ENCODE data around the gene SOAT2.
"Not testable (repeated sequence)": the region's sequence is repeated elsewhere in the genome, so short reads cannot be mapped to it uniquely, and the experiment has no call there.

Gene SOAT2

DNA sequence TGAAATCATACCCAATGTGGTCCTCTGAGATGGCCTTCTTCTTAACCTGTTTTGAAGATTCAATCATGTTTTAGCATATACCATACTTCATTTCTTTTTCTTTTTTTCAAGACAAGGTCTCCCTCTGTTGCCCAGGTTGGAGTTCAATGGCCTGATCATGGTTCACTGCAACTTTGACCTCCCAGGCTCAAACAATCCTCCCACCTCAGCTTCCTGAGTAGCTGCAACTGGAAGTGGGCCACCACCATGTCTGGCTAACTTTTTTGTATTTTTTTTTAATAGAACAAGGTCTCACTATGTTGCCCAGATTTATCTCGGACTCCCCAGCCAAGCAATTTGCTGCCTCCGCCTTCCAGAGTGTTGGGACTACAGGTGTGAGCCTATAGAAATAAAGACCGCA is 30.4 kb downstream of the SOAT2 start:
- no peak for DNase-seq (ENCODE audit: low spot score)

DNA sequence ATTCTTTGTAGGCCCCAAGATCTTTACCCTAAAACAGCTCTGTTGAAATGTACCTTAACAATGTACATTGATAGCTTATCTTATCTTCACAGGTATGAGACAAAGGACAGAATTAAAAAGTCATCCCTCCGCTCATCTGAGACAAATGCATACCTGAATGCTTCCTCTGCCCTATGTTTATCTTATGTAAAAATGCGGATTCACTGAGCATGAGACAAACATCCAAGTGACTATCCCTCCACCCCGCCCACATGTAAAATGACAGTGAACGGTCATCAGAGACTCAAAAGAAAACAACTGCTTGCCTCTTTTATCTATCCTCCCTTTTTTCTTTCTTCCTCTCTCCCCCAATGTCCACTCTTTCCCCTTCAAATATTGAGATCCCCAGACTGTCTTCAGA is 40.1 kb downstream of the SOAT2 start:
- DNase-seq (ENCODE audit: low spot score), result no peak

DNA sequence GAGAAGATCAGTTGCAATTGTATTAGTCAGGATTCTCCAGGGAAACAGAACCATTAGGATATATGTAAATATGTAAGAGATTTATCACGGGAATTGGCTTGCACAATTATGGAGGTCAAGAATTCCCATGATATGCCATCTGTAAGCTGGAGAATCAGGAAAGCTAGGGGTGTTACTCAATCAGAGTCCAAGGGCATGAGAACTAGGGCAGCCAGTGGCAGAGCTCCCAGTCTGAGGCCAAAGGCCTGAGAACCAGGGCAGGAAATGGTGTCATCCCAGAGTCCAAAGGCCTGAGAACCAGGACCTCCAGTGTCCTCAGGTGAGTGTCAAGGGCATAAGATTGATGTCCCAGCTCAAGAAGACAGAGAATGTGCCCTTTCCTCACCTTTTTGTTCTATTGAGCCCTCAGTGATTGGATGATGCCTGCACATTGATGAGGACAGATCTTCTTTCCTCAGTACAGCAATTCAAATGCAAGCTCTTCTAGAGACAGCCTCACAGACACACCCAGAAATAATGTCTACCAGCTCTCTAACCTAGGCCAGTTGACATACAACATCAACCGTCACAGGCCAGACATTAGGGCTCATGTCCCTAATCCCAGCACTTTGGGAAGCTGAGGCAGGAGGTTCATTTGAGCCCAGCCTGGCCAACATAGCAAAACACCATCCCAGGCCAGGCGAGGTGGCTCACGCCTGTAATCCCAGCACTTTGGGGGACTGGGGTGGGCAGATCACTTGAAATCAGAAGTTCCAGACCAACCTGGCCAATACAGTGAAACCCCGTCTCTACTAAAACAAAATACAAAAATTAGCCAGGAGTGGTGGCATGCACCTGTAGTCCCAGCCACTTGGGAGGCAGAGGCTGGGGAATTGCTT is 42.3 kb downstream of the SOAT2 start:
- no peak for DNase-seq (ENCODE audit: low spot score)

- no peak for DNase-seq (ENCODE audit: low spot score)
Measured at GRCh38 chr12:53147181-53147580, 43.9 kb downstream of the SOAT2 start.

- no peak for DNase-seq (ENCODE audit: low spot score)
Measured at GRCh38 chr12:53147653-53148052, 44.4 kb downstream of the SOAT2 start.

GRCh38 chr12:53151039-53151438 is 47.8 kb downstream of the SOAT2 start:
- DNase-seq (ENCODE audit: low spot score), result no peak

DNA sequence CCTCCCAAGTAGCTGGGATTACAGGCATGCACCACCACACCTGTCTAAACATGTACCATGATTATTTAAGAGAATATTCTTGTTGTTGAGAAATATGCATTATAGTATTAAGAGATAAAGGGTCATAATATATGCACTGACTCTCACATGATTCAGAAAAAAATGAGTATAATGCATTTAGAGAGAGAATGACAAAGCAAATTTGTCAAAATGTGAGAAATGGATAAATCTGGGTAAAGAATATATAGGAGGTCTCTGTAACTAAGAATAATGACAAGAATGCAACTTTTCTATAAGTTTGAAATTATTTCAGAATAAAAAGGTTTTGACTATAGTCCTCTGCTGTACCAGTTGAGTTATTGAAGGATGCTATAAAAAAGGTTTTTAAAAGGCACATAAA is 49.1 kb downstream of the SOAT2 start:
- DNase-seq (ENCODE audit: low spot score), result no peak

DNA sequence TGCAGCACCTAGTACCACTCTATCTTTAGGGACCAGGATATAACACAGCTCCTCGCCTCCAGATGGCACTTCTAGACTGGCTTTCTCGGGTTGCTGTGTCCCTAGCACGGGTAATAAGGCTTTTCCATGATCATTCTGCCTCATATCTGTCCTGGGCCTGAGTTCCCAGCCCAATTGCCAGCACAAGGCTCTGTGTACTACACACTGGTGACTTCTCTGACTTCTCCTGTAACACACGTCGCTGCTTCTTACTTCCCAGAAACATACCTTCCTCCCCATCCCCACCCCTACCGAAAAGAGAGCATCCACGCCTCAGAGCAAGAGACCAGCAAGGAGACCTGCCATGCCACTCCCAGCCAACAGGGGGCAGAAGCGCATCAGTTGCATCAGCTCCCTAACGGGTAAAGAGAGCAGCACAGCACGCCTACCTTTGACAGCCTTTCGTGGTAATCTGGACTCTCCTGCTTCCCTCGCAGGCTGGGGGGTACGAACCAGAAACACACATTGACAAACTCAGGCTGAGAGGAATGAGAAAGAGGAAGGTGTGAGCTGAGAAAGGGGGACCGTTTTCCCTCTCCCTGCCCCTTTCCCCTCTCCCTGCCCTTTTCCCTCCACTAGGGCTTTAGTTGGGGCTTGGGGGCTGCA is 56.0 kb downstream of the SOAT2 start:
- DNase-seq (ENCODE audit: low spot score), result peak; percentile 79

DNA sequence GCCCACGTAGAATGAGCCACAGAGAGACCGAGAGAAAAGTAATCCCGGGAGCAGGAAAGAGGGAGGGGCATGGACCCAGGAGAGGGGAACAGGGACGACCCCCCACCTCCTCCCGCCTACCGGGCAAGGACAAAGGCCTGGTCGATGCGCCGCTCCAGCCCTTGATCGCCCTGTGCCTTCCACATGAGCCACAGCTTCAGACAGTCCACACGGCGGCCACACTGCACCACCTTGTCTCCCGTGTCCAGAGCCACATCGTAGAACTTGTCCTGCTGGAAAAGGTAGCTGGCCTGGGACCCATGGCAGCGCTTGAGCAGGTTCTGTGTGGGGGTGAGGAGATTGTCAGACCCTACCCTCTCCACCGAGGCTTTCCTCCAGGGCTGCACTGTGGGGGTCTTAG is 56.7 kb downstream of the SOAT2 start:
- no peak for DNase-seq (ENCODE audit: low spot score)

DNA sequence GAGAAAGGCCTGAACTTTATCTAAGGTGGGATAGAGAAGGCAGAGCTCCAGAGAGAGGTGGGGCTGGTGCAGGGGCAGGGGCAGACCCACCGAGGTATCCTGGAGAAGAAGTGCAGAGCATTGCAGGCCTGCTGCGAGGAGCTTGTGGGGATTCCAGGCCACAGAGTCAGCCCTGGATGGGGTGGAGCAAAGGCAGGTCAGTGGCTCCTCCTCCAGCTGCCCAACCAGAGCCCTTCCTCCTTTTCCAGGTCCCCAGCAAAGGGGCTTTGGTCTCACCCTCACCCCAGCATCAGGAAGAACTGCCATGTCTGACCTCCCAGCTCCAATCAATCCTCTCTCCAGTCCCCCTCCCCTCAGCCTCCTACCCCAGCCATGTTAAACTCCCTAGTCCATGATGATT is 57.4 kb downstream of the SOAT2 start:
- DNase-seq (ENCODE audit: low spot score), result no peak

DNA sequence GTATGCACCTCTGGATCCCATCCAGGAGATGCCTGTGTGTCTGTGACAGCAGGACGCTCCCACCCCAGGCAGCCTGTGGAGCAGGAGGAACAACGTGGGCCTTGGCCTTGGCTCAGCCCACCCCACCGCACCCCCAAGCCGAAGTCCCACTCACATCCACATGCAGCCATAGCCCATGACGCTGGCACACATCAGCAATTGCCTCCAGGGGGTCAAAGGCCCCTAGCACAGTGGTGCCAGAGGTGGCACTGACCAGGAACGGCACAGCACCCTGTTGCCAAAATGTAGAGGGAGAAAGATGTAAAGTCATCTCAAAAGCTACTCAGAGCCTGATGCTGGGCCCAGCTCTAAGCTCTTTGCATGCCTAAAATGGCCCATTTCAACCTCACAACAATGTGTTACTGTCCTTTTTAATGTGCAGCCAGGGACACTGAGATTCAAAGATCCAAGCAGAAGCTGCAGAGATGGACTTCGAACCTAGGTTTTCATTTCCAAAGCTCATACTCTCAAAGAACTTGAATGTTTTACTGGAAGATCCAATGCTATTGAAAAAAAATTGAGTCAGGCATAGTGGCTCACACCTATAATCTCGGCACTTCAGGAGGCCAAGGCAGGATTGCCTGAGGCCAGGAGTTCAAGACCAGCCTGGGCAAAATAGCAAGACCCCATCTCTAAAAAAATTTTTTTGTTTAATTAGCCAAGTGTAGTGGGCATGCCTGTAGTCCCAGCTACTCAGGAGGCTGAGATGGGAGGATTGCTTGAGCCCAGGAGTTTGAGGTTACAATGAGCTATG is 58.0 kb downstream of the SOAT2 start:
- no peak for DNase-seq (ENCODE audit: low spot score)

- not testable (repeated sequence) for DNase-seq (ENCODE audit: low spot score)
Measured at GRCh38 chr12:53163008-53163407, 59.7 kb downstream of the SOAT2 start.

DNA sequence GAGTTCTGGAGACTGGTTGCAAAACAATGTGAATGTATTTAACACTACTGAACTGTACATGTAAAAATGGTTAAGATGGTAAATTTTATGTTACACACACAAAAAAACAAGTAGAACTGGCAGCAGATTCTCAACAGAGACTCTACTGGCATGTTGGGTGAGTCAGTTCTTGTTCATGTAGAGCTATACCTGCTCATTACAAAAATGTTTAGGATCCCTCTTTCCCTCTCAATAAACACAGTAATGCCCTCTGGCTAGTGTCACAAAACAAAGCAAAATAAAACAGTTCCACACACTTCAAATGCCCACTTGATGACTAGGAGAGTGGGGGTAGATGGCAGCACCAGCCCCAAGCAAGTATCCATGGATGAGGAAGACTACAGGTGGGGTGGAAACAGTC is 63.6 kb downstream of the SOAT2 start:
- DNase-seq (ENCODE audit: low spot score), result no peak

DNA sequence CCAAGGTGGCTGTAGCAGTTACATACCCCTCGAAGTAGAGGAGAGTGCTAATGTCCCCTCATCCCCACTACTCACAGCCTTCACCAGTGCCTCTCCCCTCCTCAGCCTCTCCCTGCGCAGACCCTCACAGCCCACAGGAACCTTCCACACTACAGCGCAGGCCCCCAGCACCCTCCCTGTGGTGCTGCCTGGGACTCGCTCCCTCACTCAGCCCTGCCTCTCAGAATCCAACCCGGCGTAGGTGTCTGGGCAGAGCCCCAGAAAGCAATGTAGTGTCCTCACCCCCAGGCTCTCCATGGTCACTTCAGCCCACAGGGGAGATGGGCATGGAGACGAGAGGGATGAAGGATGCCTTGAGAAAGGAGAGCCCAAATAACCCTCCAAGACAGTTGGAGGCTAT is 66.4 kb downstream of the SOAT2 start:
- no peak for DNase-seq (ENCODE audit: low spot score)

DNA sequence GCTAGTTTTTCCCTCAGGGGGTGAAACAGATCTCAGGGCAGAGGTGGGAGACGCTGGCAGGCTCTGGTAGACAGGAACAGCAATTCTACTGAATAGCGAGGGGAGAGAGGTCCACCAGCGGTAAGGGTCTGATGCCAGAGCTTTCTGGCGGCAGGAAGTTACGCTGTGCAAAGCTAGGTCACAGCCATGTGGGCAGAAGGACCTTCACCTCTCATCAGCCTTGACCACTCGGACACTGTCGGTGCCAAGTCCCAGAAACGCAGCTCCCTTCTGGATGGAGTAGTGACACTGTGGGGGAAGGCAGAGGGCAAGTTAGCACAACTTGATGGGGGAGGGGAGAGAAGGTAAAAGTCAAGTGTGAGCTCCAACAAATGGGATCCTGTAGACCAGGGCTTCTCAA is 66.9 kb downstream of the SOAT2 start:
- DNase-seq (ENCODE audit: low spot score), result no peak

DNA sequence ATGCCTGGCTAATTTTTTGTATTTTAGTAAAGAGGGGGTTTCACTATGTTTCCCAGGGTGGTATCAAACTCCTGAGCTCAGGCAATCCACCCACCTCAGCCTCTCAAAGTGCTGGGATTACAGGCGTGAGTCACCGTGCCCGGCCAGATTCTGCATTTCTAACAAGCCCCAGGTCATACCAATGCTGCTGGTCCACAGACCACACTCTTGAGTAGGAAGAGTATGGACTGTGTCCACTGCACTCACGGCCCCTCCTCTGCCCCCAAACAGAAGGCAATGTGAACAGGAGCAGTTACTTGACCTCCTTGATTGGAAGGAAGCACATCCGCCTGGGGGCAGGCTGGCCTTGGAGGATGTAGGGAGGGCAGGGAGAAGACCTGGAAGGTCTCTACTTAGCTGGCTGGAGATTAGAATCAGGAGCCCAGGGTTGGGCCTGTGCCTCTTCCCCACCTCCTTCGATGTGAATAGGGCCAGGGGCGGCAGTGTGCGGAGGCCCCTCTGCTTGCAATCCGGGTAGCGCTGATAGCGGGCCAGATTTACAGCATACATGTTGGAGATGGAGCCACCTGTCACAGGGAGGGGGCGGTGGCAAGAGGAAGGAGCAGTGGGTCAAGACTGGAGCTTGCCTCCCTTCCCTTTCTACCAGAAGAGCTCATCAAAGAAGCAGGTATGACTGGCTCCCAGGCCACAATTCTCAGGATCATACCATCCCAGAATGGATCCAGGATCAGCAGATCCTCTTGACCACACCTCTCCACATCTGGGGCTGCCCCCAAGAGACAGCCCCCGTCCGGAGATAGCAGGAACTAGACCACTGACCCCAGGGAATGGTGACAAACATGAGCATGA is 67.8 kb downstream of the SOAT2 start:
- DNase-seq (ENCODE audit: low spot score), result peak; percentile 37

DNA sequence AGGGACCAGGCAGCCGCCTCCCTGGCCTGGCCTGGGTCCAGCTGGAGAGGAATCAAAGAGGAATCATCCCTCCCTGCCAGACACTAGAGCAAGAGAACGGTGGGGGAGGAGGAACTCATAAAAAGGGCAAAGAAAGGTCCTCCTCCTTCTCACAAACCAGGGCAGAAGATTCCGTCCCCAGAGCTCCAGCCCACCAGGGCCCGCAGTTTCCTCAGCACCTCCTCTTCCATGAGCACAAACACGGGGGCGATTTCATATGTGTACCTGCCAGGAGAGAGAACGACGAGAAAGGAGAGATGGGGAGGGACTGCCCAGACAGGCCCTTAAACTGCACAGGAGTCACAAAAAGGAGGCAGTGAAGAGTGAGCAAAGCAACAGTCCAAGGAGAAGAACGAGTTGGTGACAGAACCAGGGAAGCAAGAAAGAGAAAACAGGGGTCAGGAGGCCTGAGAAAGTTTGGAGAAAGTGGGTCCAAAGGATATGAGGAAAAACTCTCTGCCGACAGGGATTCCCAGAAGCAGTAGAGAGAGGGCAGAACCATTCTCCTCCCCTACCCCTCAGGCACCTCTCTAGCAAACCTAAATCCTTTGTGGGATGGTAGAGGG is 68.5 kb downstream of the SOAT2 start:
- DNase-seq (ENCODE audit: low spot score), result no peak

- DNase-seq (ENCODE audit: low spot score), result no peak
Measured at GRCh38 chr12:53172352-53172751, 69.1 kb downstream of the SOAT2 start.

DNA sequence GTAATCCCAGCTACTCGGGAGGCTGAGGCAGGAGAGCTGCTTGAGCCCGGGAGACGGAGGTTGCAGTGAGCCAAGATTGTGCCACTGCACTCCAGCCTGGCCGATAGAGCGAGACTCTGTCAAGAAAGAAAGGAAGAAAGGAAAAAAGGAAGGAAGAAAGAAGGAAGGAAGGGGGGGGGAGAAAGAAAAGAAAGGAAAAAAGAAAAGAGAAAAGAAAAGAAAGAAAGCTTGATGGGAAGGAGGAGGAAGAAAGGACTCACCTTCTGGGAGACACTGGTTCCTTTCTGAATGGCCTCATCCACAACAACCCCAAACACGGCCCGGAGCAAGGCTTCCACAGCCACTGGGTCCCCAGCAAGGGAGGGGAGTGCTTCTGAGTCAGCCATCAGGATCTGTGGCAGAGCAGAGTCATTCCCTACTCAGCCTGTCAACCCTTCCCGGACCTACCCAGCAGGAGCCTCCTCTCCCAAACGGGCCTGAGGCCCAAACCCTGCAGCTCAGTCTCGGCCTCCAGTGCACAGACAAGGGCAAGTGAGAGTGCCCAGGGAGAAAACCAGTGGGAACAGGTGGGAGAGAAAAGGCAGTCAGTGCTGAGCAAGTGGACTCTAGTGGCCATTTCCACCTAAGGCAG is 69.9 kb downstream of the SOAT2 start:
- no peak for DNase-seq (ENCODE audit: low spot score)
